Prostate gland (tissue), 2 donors: ENCODE data around the gene CD82. TPM values are rescaled to one million over a fixed set of nuclear protein-coding genes. Genes with fewer than 3 reads are reported as not detected.

Experiments used
- DNase-seq: peaks from one replicate; pipeline ENCODE4 v3.0.0-alpha.2; 2019; ENCODE audit warnings: low spot score
- H3K27ac ChIP-seq, 2 donors: fragments of 200-600 bp; sonication (generic); 2 replicates each; pipeline ENCODE4 v1.5.1; 2017 to 2019
- H3K27me3 ChIP-seq: fragments of 200-600 bp; sonication (generic); replicated peaks from 2 replicates; pipeline ENCODE4 v1.5.1; 2019; ENCODE audit not compliant: insufficient read depth
- H3K36me3 ChIP-seq, 2 donors: fragments of 200-600 bp; sonication (generic); 1 replicate in 1 of 2; 2 replicates in 1 of 2; pipeline versions ENCODE4 v1.5.1 to v1.8.1; 2017 to 2019
- H3K4me1 ChIP-seq: fragments of 200-600 bp; sonication (generic); replicated peaks from 2 replicates; pipeline ENCODE4 v1.5.1; 2019
- H3K4me3 ChIP-seq, 2 donors: fragments of 200-600 bp; sonication (generic); 2 replicates each; pipeline ENCODE4 v1.5.1; 2017 to 2019
- H3K9me3 ChIP-seq: fragments of 200-600 bp; sonication (generic); 2 replicates; pipeline ENCODE4 v1.5.1; 2017
- CTCF ChIP-seq, 4 experiments: fragments of 200-600 bp in 2 of 4; fragments of 450-650 bp in 2 of 4; sonication (generic) in 2 of 4; IDR thresholded peaks; 1 replicate in 3 of 4; 2 replicates in 1 of 4; pipeline ENCODE4 v1.5.1; 2016 to 2019; ENCODE audit warnings: antibody characterized with exemption in 4 of 4, mild to moderate bottlenecking in 2 of 4, moderate library complexity in 2 of 4
- POLR2A ChIP-seq: fragments of 450-650 bp; IDR thresholded peaks from one replicate; pipeline ENCODE4 v1.6.1; 2016; ENCODE audit warnings: antibody characterized with exemption, mild to moderate bottlenecking
- POLR2AphosphoS5 ChIP-seq: sonication (generic); formaldehyde crosslinking; IDR thresholded peaks from one replicate; pipeline ENCODE4 v1.6.1; 2017; ENCODE audit warnings: antibody characterized with exemption
- WGBS: methylation state at CpG from one replicate; pipeline ENCODE4 v1.1.5; 2018; 5-methylcytosine and 5-hydroxymethylcytosine counted together
- intact Hi-C: fragments of 100-400 bp; cut with DNase I; formaldehyde crosslinking; loops from one replicate; pipeline ENCODE4 v1.14.2; 2022
- total RNA-seq, 2 donors: library from RNA; depleted of rRNA; stranded (reverse); fragments of >200 nt; gene quantifications; one replicate each; pipeline ENCODE4 v1.1.0, GENCODE V29; 2016

CD82 gene
- total RNA-seq, 2 donors from 2014 or later, result 35.1 to 54.6 TPM

GRCh38 chr11:44572436-44572835 lies 7.0 kb downstream of the CD82 start:
- no peaks in the 10 kb centered on the region for H3K36me3 ChIP-seq
- TF ChIP-seq CTCF (IDR thresholded peaks at IDR 0.05), result no peak
- no peak for TF ChIP-seq POLR2A
- TF ChIP-seq POLR2AphosphoS5, result no peak
- no peak for DNase-seq
- intact Hi-C loops, result no loop called here
- H3K4me3 ChIP-seq, result no peak overlapping the region
- H3K27ac ChIP-seq, result no peak overlapping the region
- H3K4me1 ChIP-seq, result peaks cover 7% of the 10 kb centered on the region
- H3K27me3 ChIP-seq, result no peaks in the 10 kb centered on the region
- H3K9me3 ChIP-seq, result no peaks in the 10 kb centered on the region
- 95% methylated on average over 7 of the region's 7 CpGs for WGBS

GRCh38 chr11:44572884-44573283 lies 7.4 kb downstream of the CD82 start:
- H3K36me3 ChIP-seq, result no peaks in the 10 kb centered on the region
- H3K4me1 ChIP-seq, result peaks cover 12% of the 10 kb centered on the region
- no peak for DNase-seq
- TF ChIP-seq POLR2A, result no peak
- TF ChIP-seq POLR2AphosphoS5, result peak; percentile 44
- TF ChIP-seq CTCF (IDR thresholded peaks at IDR 0.05), result no peak
- H3K4me3 ChIP-seq, result no peak overlapping the region
- no peaks in the 10 kb centered on the region for H3K27me3 ChIP-seq
- H3K9me3 ChIP-seq, result no peaks in the 10 kb centered on the region
- no peak overlapping the region for H3K27ac ChIP-seq
- WGBS, result 74% methylated on average over 16 of the region's 16 CpGs
- intact Hi-C loops, result no loop called here

GRCh38 chr11:44573333-44573732 lies 7.9 kb downstream of the CD82 start:
- Histone ChIP-seq H3K9me3 (no peaks in the 10 kb centered on the region), H3K4me3 (no peak overlapping the region), H3K27ac (peak overlapping the region in 1 of 2 donors; percentile 21), H3K36me3 (no peaks in the 10 kb centered on the region), H3K4me1 (peaks cover 13% of the 10 kb centered on the region), H3K27me3 (no peaks in the 10 kb centered on the region)
- no peak for DNase-seq
- TF ChIP-seq POLR2AphosphoS5 (no peak), CTCF (IDR thresholded peaks at IDR 0.05) (no peak), POLR2A (no peak)
- intact Hi-C loops, result no loop called here
- WGBS, result 78% methylated on average over 3 of the region's 3 CpGs

GRCh38 chr11:44574610-44575287 lies 9.3 kb downstream of the CD82 start:
- WGBS, result 73% methylated on average over 5 of the region's 5 CpGs
- no peak overlapping the region for H3K4me3 ChIP-seq
- TF ChIP-seq POLR2A (peak; percentile 27), CTCF (IDR thresholded peaks at IDR 0.05) (no peak), POLR2AphosphoS5 (peak; percentile 66)
- peak overlapping the region in 1 of 2 donors; percentile 58 for H3K27ac ChIP-seq
- intact Hi-C loops, result no loop called here
- no peaks in the 10 kb centered on the region for H3K36me3 ChIP-seq
- no peaks in the 10 kb centered on the region for H3K27me3 ChIP-seq
- peaks cover 13% of the 10 kb centered on the region for H3K4me1 ChIP-seq
- no peaks in the 10 kb centered on the region for H3K9me3 ChIP-seq
- DNase-seq, result peak; percentile 47

GRCh38 chr11:44575288-44575672 lies 9.8 kb downstream of the CD82 start:
- intact Hi-C loops, result no loop called here
- WGBS, result 86% methylated on average over 2 of the region's 2 CpGs
- Histone ChIP-seq H3K4me1 (peaks cover 13% of the 10 kb centered on the region), H3K4me3 (no peak overlapping the region), H3K36me3 (no peaks in the 10 kb centered on the region), H3K27ac (peak overlapping the region in 1 of 2 donors; percentile 58), H3K27me3 (no peaks in the 10 kb centered on the region), H3K9me3 (no peaks in the 10 kb centered on the region)
- no peak for DNase-seq
- TF ChIP-seq POLR2A (no peak), POLR2AphosphoS5 (no peak), CTCF (IDR thresholded peaks at IDR 0.05) (no peak)
